CD4-positive, alpha-beta T cell (primary cell): ENCODE data around the gene KMO. TPM values are rescaled to one million over a fixed set of nuclear protein-coding genes. Genes with fewer than 3 reads are reported as not detected.

ENCODE experiments used
- ATAC-seq: fragments of 200-7000 bp; cut with Tn5 transposase; one replicate; pipeline ENCODE4 v1.10.0; 2022; ENCODE audit warnings: mild to moderate bottlenecking; ENCODE audit not compliant: poor library complexity
- CTCF ChIA-PET: fragments of 350-600 bp; sonication (Branson Sonifier 250); formaldehyde crosslinking; loops from one replicate; lab custom pipeline; 2021; ENCODE audit warnings: antibody characterized with exemption, inconsistent platforms; lab: Charles Lee
- POLR2A ChIA-PET: fragments of 350-600 bp; sonication (Branson Sonifier 250); formaldehyde crosslinking; loops from one replicate; lab custom pipeline; 2021; ENCODE audit warnings: antibody characterized with exemption, inconsistent platforms; lab: Charles Lee
- DNase-seq, 14 experiments: peaks; one replicate each; pipeline ENCODE4 v3.0.0-alpha.2; 2013 to 2020; ENCODE audit warnings: mixed read lengths in 2 of 14
- H3K27ac ChIP-seq, 2 donors: one replicate each; pipeline versions ENCODE4 v1.5.1 to v1.7.0; 2013; ENCODE audit warnings: low read length in 2 of 2, low read depth in 1 of 2, mild to moderate bottlenecking in 1 of 2
- H3K27me3 ChIP-seq, 2 experiments: 1 replicate in 1 of 2; 2 replicates in 1 of 2; pipeline versions ENCODE4 v1.6.1 to v1.7.0; 2013; ENCODE audit warnings: low read length in 2 of 2, control low read depth in 1 of 2, mild to moderate bottlenecking in 1 of 2, moderate library complexity in 1 of 2; ENCODE audit not compliant: insufficient read depth in 2 of 2, control insufficient read depth in 1 of 2
- H3K36me3 ChIP-seq: one replicate; pipeline ENCODE4 v1.6.1; 2013; ENCODE audit warnings: low read length, control low read depth; ENCODE audit not compliant: insufficient read depth
- H3K4me1 ChIP-seq: one replicate; pipeline ENCODE4 v1.6.1; 2013; ENCODE audit warnings: low read length, control low read depth; ENCODE audit not compliant: insufficient read depth
- H3K4me3 ChIP-seq: one replicate; pipeline ENCODE4 v1.5.1; 2013; ENCODE audit warnings: mild to moderate bottlenecking, low read length, moderate library complexity
- H3K9me3 ChIP-seq, 2 experiments: 1 replicate in 1 of 2; 2 replicates in 1 of 2; pipeline versions ENCODE4 v1.6.1 to v1.7.0; 2013; ENCODE audit warnings: low read length in 2 of 2, mild to moderate bottlenecking in 2 of 2, control low read depth in 1 of 2, moderate library complexity in 1 of 2; ENCODE audit not compliant: control insufficient read depth in 1 of 2, insufficient read depth in 1 of 2
- H3K27ac Mint-ChIP-seq: one replicate; pipeline ENCODE4 v1.8.0; 2020; ENCODE audit warnings: mixed read lengths
- H3K27me3 Mint-ChIP-seq: one replicate; pipeline ENCODE4 v1.8.0; 2021; ENCODE audit warnings: mixed read lengths
- H3K36me3 Mint-ChIP-seq: one replicate; pipeline ENCODE4 v1.8.0; 2021; ENCODE audit warnings: low read depth, mixed read lengths
- H3K4me1 Mint-ChIP-seq: one replicate; pipeline ENCODE4 v1.8.0; 2021; ENCODE audit warnings: low read depth, mixed read lengths
- H3K4me3 Mint-ChIP-seq: one replicate; pipeline ENCODE4 v1.8.0; 2020; ENCODE audit warnings: mild to moderate bottlenecking, mixed read lengths
- H3K9me3 Mint-ChIP-seq: one replicate; pipeline ENCODE4 v1.8.0; 2020; ENCODE audit warnings: mixed read lengths
- CTCF ChIP-seq: fragments of 200-600 bp; IDR thresholded peaks from one replicate; pipeline ENCODE4 v1.8.0; 2022; ENCODE audit warnings: antibody characterized with exemption, mild to moderate bottlenecking
- intact Hi-C, 2 experiments: fragments of 100-400 bp; cut with DNase I in 1 of 2; cut with micrococcal nuclease in 1 of 2; formaldehyde crosslinking; loops; one replicate each; pipeline versions ENCODE4 v1.15.1 to v1.9.0; 2023 to 2025; cut with DNase I, micrococcal nuclease
- total RNA-seq, 174 experiments: library from RNA in 2 of 174; stranded (reverse) in 2 of 174; gene quantifications; one replicate each; pipeline ENCODE4 v1.2.3 and lab custom pipeline; 2021 to 2026

The KMO gene
- total RNA-seq, 2 experiments from 2014 or later, result not detected

GRCh38 chr1:241513378-241513777 lies 18.8 kb upstream of the KMO start:
- no peaks in the 10 kb centered on the region for H3K9me3 ChIP-seq
- ChIA-PET POLR2A (no interaction called here), CTCF (no interaction called here)
- DNase-seq, result no peak
- no peak overlapping the region for H3K27ac ChIP-seq
- peaks cover 46% of the 10 kb centered on the region for H3K36me3 ChIP-seq
- intact Hi-C loops, result no loop called here
- H3K4me3 ChIP-seq, result no peak overlapping the region
- H3K4me1 Mint-ChIP-seq, result peaks cover 30% of the 10 kb centered on the region
- no peak for ATAC-seq
- no peaks in the 10 kb centered on the region for H3K4me1 ChIP-seq
- H3K9me3 Mint-ChIP-seq, result no peaks in the 10 kb centered on the region
- H3K4me3 Mint-ChIP-seq, result no peak overlapping the region
- peaks cover 68% of the 10 kb centered on the region for H3K36me3 Mint-ChIP-seq
- H3K27me3 ChIP-seq, result no peaks in the 10 kb centered on the region
- H3K27ac Mint-ChIP-seq, result no peak overlapping the region
- no peak for TF ChIP-seq CTCF
- no peaks in the 10 kb centered on the region for H3K27me3 Mint-ChIP-seq

DNA sequence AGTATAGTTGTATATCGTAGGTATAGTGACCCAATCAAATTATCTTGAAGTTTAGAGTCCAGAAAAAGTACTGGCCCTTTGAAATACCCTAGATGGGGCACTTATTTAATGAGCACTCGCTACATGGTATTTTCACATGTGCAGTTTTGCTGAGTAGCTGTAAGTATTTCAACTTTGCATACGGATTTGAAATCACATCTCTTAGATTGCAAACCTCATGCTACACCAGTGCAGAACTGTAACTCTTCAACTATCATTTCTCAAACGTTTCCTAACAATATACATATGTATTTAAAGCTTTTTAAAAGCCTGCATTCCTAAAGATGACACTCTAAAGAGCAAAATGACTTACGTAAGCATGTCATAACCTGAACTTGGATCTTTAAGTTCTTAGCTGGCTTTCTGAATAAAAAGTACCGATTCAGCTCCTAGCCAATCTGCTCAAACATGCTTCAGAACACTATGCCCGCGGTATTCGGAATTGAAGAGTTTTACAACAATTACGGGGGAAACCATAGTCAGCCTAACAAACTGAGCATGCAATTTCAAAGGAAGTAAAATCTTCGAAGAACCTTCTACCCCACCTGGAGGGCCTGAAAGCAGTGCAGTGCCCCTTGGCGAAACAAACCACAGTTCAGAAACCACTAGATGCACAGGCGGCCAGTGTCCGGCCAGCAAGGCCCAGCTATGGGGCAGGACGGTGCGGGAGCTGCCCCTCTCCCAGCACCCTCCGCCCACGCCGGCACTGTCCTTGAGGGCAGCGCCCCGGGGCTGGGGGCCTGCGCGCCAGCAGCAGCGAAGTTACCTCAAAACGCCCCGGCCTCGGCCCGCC lies 13.5 kb upstream of the KMO start:
- ATAC-seq (no peak), DNase-seq (peak in 3 of 14 experiments; percentile 0 to 33 (median 11))
- peak overlapping the region; percentile 85 for H3K27ac Mint-ChIP-seq
- Histone ChIP-seq H3K9me3 (no peaks in the 10 kb centered on the region), H3K27ac (peak overlapping the region in 1 of 2 donors; percentile 70), H3K4me1 (peaks cover 5% of the 10 kb centered on the region), H3K4me3 (peak overlapping the region; percentile 64), H3K36me3 (peaks cover 3% of the 10 kb centered on the region), H3K27me3 (peaks cover 6 to 8% of the 10 kb centered on the region in 2 experiments)
- H3K36me3 Mint-ChIP-seq, result peaks cover 33% of the 10 kb centered on the region
- H3K4me1 Mint-ChIP-seq, result peaks cover 36% of the 10 kb centered on the region
- CTCF ChIA-PET, result interaction anchor here (1.2 kb wide), 1 partner anchor 109 kb away, joined by 4 read pairs; no protein-coding TSS in a partner anchor
- peaks cover 19% of the 10 kb centered on the region for H3K27me3 Mint-ChIP-seq
- H3K4me3 Mint-ChIP-seq, result peak overlapping the region; percentile 97
- POLR2A ChIA-PET, result interaction anchor here (0.7 to 2.3 kb wide), 8 partner anchors 10 to 1736 kb away, joined by 3 to 7 read pairs (median 4); partner anchors contain the start of genes CEP170, CHML, EXO1 and OPN3
- H3K9me3 Mint-ChIP-seq, result no peaks in the 10 kb centered on the region
- TF ChIP-seq CTCF, result no peak
- intact Hi-C loops, result loop anchor here (2.0 to 5.0 kb wide), 4 partner anchors 124 to 1739 kb away; partner anchors contain the start of genes CEP170 (in 1 of the 2), CHML (in 1 of the 2), EXO1 (in 1 of the 2) and OPN3 (in 1 of the 2)

DNA sequence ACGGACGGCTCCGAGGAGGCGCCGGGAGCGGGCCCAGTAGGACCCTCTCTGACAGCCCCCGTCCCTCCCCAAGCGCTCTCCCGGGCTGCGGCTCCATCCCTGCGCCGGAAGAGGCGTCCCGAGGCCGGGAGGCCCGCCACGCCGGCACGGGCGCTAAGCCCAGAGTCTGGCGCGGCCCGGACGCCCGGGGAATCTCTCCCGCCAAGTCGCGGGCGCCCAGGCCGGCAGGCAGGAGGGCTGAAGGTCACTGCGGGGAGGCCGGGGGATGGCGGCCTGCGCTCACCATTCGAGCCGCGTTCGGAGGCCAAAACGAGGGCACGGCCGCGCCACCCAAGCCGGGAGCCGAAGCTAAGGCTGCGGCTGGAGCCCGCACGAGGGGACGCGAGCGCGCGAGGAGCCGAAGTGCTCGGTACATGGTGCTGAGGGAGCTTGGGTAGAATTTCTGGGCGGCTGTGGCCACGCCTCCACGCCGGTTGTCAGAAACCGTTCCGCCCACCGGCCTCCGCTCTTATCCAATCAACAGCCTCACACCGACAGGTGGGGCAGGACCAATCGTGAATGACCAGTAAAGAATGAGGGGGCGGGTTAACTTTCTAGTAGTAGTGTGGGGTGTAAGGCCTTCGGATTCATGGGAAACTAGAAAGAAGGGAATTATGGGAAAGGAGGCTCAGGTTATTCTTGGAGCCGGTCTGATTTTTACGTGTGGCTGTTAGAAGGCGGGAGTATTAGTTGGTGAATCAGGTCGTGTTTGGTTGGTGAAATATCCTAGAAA lies 12.7 kb upstream of the KMO start, which contains the start of gene FH:
Gene FH (minus strand): TSS at position 448 of the 772 bp plus-strand sequence. CDS start 33 bp downstream, at position 415.
- TF ChIP-seq CTCF, result no peak
- Mint-ChIP-seq H3K27ac (peak within 1 kb of the TSS; percentile 85), H3K4me3 (peak within 1 kb of the TSS; percentile 97), H3K4me1 (peaks cover 32% of the 10 kb centered on the region), H3K9me3 (no peaks in the 10 kb centered on the region), H3K36me3 (peaks cover 24% of the 10 kb centered on the region), H3K27me3 (peaks cover 25% of the 10 kb centered on the region)
- Histone ChIP-seq H3K27ac (peak within 1 kb of the TSS in 1 of 2 donors; percentile 70), H3K36me3 (peaks cover 3% of the 10 kb centered on the region), H3K4me3 (peak within 1 kb of the TSS; percentile 64), H3K4me1 (peaks cover 5% of the 10 kb centered on the region), H3K27me3 (peaks cover 8% of the 10 kb centered on the region in 2 experiments), H3K9me3 (no peaks in the 10 kb centered on the region)
- peak; percentile 82 to 98 (median 91) for DNase-seq
- intact Hi-C loops, result loop anchor here (2.0 to 5.0 kb wide), 4 partner anchors 123 to 1738 kb away; partner anchors contain the start of genes CEP170 (in 1 of the 2), CHML (in 1 of the 2), EXO1 (in 1 of the 2) and OPN3 (in 1 of the 2)
- POLR2A ChIA-PET, result interaction anchor here (1.1 to 2.3 kb wide), 7 partner anchors 16 to 1736 kb away, joined by 3 to 7 read pairs (median 4); partner anchors contain the start of genes CEP170, CHML, EXO1 and OPN3
- CTCF ChIA-PET, result no interaction called here
- peak; percentile 97 for ATAC-seq
